ENCODE data around the gene CD7.

Gene CD7

DNA sequence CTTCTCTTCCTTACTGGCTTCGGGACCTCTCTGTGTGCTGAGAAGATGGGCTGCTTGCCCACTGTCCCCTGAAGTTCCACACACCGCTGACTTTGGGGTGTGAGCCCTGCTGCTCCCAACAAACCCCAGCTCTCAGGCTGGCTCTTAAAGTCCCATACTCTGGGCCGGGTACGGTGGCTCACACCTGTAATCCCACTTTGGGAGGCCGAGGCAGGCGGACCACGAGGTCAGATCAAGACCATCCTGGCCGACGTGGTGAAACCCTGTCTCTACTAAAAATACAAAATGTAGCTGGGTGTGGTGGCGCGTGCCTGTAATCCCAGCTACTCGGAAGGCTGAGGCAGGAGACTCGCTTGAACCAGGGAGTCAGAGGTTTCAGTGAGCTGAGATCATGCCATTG lies 17.2 kb downstream of the CD7 start:
- no peak for DNase-seq
- intact Hi-C loops (cut with DNase I; ENCODE audit: low total_unique reads), result no loop called here

GRCh38 chr17:82299452-82299851 lies 18.0 kb downstream of the CD7 start:
- TF ChIP-seq, protein P1, sequence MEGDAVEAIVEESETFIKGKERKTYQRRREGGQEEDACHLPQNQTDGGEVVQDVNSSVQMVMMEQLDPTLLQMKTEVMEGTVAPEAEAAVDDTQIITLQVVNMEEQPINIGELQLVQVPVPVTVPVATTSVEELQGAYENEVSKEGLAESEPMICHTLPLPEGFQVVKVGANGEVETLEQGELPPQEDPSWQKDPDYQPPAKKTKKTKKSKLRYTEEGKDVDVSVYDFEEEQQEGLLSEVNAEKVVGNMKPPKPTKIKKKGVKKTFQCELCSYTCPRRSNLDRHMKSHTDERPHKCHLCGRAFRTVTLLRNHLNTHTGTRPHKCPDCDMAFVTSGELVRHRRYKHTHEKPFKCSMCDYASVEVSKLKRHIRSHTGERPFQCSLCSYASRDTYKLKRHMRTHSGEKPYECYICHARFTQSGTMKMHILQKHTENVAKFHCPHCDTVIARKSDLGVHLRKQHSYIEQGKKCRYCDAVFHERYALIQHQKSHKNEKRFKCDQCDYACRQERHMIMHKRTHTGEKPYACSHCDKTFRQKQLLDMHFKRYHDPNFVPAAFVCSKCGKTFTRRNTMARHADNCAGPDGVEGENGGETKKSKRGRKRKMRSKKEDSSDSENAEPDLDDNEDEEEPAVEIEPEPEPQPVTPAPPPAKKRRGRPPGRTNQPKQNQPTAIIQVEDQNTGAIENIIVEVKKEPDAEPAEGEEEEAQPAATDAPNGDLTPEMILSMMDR (IDR thresholded peaks at IDR 0.05), result no peak
- Histone ChIP-seq H3K4me1 (peaks cover 0 to 35% (median 24%) of the 10 kb centered on the region in 4 donors), H3K4me3 (no peak overlapping the region), H3K27ac (peak overlapping the region in 1 of 2 donors; percentile 74), H3K36me3 (no peaks in the 10 kb centered on the region), H3K9me3 (no peaks in the 10 kb centered on the region), H3K27me3 (peaks cover 0 to 36% of the 10 kb centered on the region in 2 donors)
- intact Hi-C loops (cut with DNase I; ENCODE audit: low total_unique reads), result loop anchor here (10.0 kb wide), 1 partner anchor 55 kb away; no protein-coding TSS in a partner anchor
- no peak for DNase-seq

More for the DNA sequence above, 17.2 kb downstream of the CD7 start:
- TF ChIP-seq, protein P1 (IDR thresholded peaks at IDR 0.05), result no peak
- peaks cover 0 to 36% of the 10 kb centered on the region in 2 donors for H3K27me3 ChIP-seq
- H3K4me3 ChIP-seq, result no peak overlapping the region
- no peaks in the 10 kb centered on the region for H3K9me3 ChIP-seq
- H3K36me3 ChIP-seq, result no peaks in the 10 kb centered on the region
- no peak overlapping the region for H3K27ac ChIP-seq
- peaks cover 0 to 35% (median 21%) of the 10 kb centered on the region in 4 donors for H3K4me1 ChIP-seq

DNA sequence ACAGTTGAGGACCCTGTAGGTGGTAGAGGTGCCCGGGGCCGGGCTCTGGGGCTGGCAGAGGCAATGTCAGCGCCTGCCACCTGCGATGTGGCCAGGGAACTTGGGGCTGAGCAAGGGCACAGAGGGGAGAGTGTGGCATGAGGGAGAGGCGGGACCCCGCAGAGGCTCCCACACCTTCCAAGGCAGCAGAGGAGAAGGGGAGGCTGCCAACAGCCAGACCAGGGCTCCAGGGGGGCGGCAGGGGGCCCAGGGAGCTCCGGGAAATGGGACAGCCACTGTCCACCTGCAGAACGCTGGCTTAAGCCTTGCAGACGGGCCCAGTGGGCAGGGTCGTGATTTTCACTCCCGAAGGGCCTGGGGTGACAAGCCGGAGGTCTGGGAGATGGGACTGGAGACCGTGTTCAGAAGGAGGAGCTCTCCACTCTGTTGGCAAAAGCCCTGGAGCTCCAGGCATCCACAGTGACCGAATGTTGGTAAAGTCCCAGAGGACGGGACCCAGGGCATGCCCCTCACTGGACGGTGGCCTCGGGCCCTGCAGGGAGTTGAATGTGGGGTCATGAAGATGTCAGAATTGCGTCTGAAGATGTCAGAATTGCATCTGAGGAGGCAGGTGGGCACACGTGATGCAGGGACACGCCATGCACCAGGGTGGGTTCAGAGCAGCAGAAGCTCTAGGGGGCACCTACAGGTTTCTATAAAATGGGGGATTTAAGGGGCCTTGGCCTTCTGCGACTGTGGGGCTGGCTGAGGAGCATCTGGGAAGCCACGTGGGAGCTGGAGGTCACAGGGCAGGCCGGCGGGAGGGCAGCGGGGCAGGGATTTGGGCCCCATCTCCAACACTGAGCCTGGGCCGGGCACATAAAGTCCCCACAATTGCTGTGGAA lies 18.6 kb downstream of the CD7 start:
- Histone ChIP-seq H3K9me3 (no peaks in the 10 kb centered on the region), H3K27ac (peak overlapping the region; percentile 74 to 78), H3K36me3 (no peaks in the 10 kb centered on the region), H3K4me3 (peak overlapping the region; percentile 48 to 59), H3K27me3 (peaks cover 0 to 31% of the 10 kb centered on the region in 2 donors), H3K4me1 (peaks cover 0 to 38% (median 27%) of the 10 kb centered on the region in 4 donors)
- intact Hi-C loops (cut with DNase I; ENCODE audit: low total_unique reads), result loop anchor here (10.0 kb wide), 1 partner anchor 54 kb away; no protein-coding TSS in a partner anchor
- TF ChIP-seq, protein P1 (IDR thresholded peaks at IDR 0.05), result no peak
- DNase-seq, result no peak

DNA sequence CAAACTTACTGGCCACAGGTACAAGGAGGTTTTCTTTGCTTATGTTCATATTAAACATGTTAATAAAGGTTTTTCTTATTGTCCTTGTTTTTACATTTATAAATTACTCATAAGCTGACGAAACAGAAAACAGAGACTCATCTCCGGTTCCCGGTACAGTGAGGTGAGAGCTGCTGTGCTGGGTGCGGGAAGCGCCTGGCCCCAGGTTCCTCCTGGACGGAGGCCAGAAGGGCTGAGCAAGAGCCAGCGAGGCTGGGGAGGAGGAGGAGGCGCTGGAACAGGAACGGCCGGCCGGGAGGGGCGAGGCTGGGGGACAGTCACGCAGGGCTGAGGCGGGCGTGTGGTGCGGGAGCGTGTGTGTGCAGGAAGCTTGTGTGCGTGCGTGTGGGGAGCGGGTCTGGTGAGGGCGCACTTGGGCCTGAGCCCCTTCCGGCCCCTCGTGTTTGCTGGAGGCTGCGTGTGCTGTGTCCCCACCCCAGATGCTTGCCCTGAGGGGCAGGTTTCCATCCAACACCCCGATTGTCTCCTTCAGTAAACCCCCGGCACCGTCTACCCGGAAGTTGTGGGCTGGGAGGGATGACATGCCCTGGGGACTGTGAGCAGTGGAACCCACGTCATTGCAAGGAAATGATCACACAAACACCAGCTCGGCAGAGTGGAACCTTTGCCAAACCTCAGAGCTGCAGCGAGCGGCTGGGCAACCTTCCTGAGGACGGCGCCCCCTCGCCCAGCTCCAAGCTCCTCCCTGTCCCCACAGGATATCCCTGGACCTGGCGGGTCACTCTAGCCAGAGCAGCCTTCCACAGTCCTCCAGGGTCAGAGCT lies 19.5 kb downstream of the CD7 start:
- Histone ChIP-seq H3K27ac (peak overlapping the region; percentile 74 to 78), H3K27me3 (peaks cover 0 to 22% of the 10 kb centered on the region in 2 donors), H3K36me3 (no peaks in the 10 kb centered on the region), H3K4me1 (peaks cover 0 to 44% (median 31%) of the 10 kb centered on the region in 4 donors), H3K9me3 (no peaks in the 10 kb centered on the region), H3K4me3 (peak overlapping the region; percentile 48 to 59)
- TF ChIP-seq, protein P1 (IDR thresholded peaks at IDR 0.05), result no peak
- intact Hi-C loops (cut with DNase I; ENCODE audit: low total_unique reads), result loop anchor here (10.0 kb wide), 1 partner anchor 53 kb away; no protein-coding TSS in a partner anchor
- DNase-seq, result peak; percentile 86 to 95

- TF ChIP-seq, protein P1 (IDR thresholded peaks at IDR 0.05), result no peak
- H3K4me1 ChIP-seq, result peaks cover 0 to 46% (median 31%) of the 10 kb centered on the region in 4 donors
- intact Hi-C loops (cut with DNase I; ENCODE audit: low total_unique reads), result loop anchor here (10.0 kb wide), 1 partner anchor 52 kb away; no protein-coding TSS in a partner anchor
Observed at GRCh38 chr17:82297280-82297713, 20.1 kb downstream of the CD7 start.

More at GRCh38 chr17:82297280-82297713, 20.1 kb downstream of the CD7 start:
- Histone ChIP-seq H3K4me3 (peak overlapping the region; percentile 48 to 59), H3K9me3 (no peaks in the 10 kb centered on the region), H3K36me3 (no peaks in the 10 kb centered on the region), H3K27ac (peak overlapping the region; percentile 74 to 78), H3K27me3 (peaks cover 0 to 18% of the 10 kb centered on the region in 2 donors)
- peak; percentile 82 to 91 for DNase-seq
